HK-2 (cell line): ENCODE results near the gene PEF1.
A peak's percentile ranks its signal among the peaks of the same experiment; 100 is the strongest.

ENCODE experiments used
- DNase-seq: peaks from one replicate; pipeline ENCODE4 v3.0.0-alpha.2; 2018; ENCODE audit not compliant: unreplicated experiment

PEF1 gene

DNA sequence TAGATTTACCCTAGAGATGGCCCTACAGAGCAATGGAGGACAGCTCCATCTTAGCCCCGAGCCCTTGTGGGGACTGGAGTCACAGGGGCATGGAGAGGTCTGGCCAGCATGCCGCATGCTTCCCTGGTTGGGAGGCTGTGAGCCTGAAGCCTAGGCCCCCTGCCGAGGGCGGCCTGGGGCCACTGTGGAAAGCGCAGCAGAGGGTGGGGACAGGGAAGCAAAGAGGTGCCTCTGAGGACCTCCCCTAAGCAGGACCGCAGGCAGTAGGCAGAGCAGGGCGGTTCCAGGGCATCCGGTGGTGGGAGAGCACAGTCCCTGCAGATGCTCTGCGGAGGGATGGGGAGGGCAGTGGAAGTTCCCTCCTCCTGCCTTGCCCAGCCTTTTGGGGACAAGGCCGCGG is 26.5 kb upstream of the PEF1 start:
- no peak for DNase-seq

DNA sequence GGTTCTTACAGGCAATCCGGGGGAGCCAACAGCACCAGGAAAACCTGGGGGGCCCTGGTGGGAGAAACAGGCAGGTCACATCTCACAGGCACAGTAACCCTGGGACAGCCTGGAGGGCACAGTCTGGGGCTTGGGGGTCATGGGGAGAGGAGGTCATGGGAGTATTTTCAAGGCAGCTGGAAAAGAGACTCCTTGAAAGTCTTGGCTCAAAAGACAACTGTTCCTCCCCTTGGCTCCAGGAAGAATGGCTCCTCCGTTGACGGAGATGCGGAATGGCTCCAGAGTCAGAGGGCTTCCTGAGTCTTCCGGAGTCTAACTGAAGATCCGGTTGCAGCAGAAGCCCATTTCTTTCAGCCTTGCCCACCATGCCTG is 25.9 kb upstream of the PEF1 start:
- no peak for DNase-seq

DNA sequence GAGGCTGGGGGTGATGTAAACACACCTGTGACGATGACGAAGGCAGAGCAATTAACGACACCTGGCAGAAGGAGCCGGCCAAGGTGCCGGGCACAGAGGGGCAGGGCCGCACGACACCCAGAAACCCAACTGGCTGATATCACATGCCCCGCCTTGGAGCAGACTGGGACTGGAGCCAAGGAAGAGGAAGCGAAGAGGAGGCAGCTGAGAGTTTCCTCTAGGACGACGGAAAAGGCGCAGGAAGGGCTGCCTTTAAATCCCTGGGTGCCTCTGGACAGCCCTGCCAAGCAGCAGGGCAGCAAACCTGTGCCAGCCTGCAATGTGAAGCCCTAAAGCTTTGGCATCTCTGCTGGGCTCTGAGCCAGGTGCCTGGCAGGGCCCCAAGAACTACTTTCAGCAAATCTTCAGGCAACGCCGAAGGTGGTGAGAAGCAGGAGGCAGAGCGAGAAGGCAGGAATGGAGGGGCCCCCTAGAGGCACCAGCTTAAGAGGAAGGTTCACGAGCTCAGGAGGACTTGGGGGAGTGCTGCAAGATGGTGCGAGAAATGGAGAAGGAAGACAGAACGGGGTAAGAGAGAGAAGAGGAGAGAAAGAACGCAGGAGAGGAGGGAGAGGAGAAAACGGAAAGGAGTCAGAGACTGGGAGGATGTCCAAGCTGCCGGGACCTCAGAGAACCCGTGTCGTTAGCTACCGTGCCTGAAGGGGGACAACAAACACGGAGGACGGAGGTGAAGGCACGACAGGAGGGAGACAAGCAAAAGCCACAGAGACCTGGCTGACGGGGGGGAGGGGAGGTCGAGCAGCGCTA is 25.3 kb upstream of the PEF1 start:
- DNase-seq: no peak

DNA sequence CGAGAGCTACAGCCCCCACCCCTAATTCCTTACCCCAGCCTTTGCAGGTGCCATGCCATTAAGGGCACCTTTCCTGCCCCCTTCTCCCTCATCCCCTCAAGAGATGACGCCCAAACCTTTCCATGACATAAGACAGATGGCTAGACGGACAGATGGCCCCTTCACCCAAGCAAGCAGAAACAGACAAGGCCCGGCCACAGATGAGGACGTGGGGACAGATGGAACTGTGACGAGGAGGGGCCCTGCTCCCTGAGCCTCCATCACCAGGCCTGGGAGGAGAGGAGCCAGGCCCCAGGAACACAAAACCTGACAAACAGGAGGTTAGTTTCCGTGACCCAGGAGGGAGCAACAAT is 24.7 kb upstream of the PEF1 start:
- no peak for DNase-seq

DNA sequence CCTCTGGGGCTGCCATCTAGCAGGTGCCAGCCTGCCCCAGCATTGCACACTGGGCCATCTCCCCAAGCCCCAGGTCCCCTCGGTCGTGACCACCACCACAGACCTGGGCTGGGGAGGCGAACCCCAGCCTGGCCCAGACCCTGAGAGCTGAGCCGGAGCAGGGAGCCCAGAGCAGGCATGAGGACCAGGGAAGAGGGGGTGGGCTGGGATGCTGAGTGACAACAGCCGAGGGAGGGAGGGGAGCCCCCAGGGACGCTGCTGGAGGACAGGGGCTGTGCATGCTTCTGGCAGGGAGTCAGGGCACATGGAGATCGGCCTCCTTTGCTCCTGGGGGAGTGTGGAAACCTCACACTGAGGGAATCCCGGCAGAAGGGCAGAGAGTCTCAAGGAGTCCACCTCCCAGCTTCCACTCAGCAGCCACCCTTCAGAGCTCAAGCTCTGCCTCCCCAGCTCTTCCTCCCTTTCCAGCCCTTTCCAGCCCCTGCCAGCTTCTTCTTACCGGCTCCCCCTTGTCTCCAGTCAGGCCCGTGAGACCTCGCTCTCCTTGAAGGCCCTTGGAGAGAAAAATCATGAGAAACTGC is 23.7 kb upstream of the PEF1 start:
- no peak for DNase-seq

DNA sequence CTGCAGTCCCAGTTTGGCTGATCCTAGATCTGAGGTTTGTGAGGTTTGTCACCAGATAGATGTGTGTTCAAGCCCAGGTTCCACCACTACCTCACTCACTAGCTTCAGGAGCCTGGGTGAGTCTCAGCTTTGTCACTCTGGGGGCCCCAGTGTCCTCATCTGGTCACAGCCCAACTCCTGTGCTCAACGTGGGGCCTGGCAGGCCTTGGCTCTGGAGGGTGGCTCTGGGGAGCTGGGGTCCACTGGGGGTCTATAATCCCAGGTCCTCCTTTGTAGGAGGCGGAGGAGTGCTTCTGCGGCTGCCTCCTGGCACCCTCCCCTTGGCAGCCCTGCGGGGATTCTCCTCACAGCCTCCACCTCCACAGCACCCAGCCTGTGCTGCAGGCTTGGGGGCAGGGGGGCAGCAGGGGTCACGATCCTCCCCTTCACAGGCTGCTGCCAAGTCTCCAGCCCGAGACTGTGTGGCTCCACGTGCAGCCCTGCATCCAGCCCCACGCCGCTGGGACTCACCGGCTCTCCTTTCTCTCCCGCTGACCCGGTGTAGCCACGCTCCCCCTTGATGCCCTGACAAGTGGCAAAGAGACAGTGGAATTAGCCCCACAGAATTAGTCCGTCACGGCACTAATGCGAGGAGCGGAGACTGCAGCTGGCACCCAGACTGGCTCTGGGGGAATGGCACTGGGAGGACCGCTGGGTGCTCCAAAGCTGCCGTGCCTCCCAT is 22.5 kb upstream of the PEF1 start:
- DNase-seq: no peak

DNA sequence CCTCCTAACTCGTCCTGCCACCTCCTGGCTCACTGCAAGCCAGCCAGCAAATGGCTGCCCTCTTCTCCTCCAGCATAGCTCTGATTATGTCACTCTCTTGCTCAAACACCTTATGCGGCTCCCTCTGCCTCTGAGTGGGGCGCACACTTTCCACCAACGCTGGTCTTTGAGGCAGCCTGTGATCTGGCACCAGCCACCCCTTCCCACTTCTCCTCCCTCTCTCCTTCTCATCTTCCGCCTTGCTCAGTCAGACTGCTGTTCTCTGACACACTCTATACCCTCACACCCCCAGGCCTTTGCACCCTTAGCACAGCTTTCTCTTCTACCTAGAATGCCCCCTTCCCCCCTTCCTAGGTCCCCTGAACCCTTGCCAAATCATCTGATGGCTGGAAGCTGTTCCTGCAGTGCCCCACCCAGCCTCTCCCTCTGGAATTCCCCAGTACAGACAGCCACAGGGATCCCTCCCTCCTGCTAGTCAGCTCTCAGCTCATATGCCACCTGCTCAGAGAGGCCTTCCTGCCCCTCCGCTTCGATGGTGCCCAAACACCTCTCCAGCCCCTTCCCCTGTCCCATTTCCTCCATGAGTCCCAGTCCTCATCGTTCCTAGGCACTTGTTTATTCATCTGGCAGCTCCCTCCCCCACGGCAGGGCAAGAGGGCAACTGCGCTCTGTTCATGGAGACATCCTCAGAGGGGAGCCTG is 21.7 kb upstream of the PEF1 start:
- DNase-seq: peak; percentile 43

DNA sequence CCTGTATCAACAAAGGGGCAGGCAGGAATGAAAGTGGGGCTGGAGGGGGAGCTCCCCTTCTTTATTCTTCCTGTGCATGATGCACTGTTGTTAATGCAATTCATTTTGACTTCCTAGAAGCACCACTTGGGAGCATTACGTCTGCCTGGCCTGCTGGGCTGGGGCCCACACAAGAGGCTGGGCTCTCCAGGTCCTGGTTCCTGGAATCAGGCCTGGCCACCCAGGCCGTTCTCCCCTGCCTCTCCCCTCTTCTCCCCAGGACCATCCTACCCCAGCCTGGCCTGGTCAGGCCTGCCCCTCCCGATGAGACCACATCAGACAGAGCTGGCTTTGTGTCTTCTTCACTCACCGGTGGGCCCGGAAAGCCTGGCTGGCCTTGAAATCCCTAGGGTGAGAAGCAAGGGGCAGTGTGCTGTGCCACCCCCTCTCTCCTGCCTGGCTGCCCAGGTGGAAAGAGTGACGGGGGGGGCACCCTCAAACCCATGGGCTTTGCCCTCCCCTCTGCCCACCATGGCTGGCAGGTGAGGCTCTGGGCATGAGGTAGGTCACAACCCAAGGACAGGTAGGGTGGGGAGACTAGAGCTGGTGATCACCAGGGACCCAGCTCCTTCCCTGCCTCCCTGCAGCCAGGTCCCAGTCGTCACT is 20.7 kb upstream of the PEF1 start:
- no peak for DNase-seq

DNA sequence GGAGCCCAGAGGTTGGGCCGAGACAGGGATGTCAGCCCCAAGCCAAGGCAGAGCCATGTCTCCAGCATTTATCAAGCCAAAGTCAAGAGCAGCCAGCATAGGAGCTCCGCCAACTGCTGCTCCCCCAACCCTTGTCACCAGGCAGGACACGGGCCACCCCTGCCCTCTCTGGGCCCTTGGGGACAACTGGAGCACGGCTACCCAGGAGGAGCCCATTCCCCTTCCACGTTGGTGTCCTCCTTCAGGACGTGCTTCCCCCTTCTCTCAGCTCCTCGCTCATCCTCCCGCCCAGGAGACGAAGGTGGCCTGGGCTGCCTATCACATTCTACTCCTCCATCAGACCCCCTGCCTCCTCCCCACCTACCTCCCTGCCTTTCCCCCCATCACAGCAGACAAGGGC is 19.9 kb upstream of the PEF1 start:
- DNase-seq: no peak

DNA sequence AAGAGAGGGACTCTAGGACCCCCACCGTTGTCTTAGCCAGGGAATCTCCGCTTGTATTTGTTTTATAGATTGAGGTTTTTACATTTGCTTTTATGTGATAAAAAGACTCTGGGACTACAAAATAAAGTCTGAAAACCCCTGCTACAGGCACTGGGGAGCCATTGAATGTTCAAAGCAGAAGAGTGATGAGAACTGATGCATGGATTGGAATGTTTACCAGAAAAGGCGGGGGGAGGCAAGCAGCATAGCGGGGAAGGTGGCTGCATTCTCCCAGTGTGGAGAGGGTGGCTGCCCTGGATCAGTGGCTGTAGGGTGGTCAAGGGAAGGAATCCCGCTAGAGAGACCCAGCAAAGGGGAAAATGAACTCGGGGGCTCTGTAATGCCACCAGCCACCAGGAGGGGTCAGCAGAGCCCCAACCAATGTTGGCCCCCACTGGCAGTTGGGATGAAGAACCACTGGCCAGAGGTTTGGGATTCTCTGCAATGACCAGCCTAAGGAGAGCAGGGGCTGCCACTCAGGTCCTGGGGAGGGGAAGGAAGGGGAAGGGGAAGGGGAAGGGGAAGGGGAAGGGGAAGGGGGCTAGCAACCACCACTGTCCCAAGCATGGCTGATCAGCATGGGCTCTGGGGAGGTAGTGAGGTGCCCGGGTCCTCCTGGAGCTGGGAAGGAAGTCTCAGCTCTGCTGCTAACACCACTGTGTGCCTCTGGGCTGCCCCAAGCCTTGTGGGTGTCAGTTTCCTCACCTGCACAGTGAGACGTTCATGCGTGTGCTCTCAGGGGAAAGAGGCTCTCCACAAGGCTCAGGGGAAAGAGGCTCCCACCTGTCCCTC is 19.2 kb upstream of the PEF1 start:
- DNase-seq: peak; percentile 57

DNA sequence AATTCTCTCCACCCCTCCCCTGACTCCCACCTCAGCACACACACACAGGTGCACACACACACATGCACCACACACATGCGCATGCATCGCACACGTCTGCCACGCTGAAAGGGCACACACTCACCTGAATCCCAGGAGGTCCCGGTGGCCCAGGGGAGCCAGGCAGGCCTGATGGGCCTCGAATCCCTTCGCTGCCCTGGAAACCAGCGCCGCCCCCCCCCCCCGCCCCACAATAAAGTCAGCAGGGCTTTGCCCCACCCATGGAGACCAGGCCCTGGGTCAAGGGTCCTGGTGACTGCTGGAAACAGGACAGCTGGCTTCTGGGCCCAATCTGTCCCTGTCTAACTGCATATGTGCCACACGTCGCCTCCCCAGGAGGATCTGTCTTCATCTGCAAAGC is 17.8 kb upstream of the PEF1 start:
- DNase-seq: no peak

DNA sequence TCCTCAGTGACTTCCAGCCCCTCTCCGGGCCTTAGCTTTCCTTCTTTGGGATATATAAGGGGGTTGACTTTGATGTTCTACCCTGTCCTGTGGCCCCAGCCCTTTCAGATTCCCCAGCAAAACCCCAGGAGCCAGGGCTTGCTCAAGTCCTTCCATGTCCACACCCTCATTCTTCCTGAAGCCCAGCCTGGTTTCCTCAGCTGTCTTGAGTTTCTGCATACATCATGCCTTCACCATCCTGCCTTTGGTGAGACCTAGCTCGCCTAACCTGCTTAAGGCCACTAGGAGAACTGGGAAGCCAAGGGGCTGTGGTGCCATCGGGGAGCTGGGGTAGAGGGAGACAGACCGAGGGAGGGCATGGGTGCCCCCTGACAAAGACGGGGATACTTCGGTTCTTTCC is 17.2 kb upstream of the PEF1 start:
- no peak for DNase-seq

DNA sequence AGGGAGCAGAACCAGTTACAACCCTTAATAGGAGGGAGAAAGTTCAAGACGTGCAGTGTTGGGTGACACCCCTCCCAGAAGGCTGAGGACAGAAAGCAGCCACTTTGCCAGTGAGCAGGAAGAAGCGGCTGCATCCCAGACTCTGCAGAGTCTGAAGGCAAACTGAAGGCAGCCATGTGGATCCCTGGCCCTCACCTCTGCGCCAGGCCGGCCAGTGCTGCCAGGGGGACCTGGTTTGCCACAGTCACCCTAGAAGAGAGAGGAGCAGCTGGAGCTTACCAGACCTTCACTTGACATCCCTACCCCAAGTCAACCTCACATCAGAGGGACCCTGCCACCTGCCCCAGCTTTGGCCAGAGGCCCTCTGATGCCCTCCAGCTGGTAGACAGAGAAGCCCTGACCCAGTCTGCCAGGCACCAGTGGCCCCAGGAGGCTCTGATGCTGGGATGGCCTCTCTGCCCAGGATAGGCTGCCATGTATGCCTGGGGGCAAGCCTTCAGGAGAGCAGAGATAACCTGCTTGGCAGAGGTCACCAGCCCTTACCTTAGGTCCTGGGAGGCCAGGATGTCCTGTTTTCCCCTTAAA is 16.3 kb upstream of the PEF1 start:
- DNase-seq: no peak

DNA sequence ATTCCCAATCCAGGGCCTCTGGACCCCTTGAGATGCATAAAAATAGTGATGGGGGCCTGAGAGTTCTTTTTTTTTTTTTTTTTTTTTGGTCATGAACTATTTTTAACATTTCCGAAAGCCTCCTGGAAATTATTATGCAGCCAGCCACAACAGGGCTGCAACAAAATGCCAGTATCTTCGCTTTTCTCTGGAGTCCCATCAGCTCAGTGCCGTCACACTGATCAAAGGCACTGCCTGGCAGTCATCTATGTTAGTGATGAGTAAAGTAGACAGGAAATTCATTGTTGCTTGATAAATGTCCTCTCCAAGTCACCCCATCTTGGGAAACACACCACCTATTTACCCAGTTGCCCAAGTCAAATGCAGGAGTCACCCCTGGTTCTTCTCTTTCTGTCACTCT is 15.2 kb upstream of the PEF1 start:
- no peak for DNase-seq

DNA sequence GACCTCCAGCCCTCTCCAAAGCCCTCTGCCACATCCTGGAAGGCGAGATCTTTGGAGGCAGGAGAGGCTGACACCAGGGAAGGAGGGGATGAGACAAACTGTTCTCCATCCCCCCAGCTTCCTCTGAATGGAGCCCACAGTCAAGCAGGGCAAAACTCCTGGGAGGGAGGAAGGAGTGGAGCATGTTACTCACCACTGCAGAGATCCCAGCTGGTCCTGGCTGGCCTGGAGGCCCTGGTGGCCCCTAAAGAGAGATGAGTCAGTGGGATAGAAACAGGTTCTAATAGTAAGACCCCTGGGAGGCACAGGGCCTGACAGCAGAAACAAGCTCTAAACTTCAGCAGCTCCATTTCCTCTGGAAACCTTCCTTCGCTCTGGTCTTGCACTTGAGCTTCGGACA is 14.0 kb upstream of the PEF1 start:
- DNase-seq: no peak

DNA sequence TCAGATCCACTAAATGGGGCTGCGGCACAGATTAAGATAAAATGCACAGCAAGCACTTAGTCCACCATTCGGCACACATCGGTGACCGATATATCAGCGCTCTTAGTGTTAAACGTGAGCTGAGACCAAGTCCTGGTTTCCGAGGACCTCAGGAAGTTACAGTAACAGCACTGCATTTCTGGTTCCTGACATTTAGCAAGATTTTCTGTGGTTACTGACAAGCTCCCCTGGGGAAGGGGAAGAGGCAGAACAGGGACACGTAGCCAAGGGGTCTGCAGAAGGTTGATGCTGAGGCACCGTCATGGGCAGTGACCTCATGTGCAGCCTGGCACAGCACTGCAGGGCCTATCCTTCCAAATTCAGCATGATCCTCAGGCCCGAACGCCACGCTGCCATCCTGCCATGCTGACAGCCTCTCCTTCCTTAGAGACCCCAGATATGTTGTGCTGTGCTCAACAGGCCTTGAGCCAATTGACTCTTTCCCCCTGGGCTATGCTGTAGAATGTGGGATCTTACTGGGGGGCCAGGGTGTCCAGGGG is 13.4 kb upstream of the PEF1 start:
- DNase-seq: no peak

DNA sequence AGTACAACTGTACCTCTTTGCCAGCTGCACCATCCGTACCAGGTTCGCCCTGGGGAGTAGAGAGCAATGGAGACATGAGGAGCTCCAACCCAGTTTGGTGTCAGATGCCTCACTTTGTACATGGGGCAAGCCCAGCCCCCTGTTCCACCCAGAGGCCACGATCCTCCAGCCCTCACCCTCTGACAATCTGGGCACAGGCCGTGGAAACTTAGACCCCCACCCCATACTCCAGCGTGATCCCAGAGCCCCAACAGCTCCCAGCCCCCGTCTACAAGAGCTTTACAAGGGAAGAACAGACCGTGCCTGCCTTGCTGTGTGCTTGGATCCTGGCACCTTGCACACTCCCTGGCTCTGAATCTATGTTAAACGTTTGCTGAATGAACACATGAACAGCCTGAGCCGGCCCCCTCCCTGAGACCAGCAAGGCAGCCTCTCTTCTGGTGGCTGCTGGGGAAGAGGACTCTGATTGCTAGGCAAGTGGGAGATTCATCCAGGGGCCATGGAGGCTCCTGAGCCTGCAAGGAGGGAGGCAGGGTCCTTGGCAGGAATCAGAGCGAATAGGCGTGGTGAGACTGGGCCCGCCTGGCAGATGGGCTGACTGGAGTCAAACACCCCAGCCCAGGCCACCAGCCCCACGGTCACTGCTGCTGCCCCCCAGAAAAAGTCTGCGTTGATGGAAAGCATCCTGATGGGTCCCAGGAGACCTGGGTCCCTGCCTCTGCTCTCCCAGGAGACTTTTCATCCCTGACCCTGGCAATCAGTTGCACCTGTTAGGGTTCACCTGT is 12.5 kb upstream of the PEF1 start:
- DNase-seq: no peak

DNA sequence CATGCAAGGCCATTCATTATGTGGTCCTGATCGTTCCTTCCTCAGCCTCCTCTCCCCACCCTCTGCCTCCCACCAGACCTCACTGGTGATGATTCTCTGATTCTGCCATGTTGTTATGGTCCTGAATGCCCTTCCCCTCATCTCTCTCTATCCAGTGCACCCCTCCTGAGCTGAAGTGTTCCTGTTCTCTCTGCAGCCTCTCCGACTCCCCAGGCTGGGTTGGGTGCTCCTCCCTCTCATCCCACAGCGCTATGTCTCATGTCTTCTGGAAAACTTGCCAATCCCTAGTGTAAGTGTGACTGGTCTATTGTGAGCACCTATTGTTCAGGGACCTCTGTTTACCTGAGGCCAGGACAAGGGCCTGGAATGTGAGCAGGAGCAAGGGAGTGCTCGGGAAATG is 11.1 kb upstream of the PEF1 start:
- no peak for DNase-seq

DNA sequence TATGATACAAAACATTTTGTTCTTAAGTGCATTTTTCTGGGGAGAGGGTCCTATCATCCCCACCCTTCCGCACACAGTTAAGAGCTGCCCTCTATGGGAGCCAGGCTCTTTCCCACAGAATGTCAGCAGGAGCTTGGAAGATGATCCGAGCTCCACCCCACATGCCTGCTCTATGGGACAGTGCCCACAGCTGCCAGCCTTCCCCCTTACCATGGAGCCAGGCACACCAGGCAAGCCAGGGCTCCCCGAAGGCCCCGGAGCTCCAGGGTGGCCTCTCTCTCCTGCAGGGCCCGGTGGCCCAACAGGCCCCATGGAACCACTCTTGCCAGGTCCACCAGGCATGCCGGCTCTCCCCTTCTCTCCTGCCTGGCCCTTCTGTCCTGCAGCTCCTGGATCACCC is 10.4 kb upstream of the PEF1 start:
- DNase-seq: no peak

DNA sequence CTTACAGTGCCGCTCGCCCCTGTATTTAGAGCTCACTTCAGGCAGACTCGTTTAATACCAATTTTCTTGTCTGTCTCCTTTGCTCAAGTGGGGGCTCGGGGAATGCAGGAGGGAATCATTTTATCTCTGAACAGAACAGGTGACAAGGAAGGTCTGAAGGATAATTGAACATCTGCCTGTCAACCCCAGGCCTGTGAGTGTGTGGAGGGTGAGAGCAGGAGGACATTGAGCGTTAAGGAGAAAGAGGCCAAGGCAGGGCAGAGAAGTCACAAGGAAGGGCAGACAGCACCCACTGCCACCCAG is 9.7 kb upstream of the PEF1 start:
- no peak for DNase-seq
